HFF-Myc (cell line): Measurements from ENCODE around the gene TCP11L2.
A peak's percentile ranks its signal among the peaks of the same experiment; 100 is the strongest.

ENCODE experiments used
- DNase-seq: peaks from one replicate; pipeline ENCODE4 v3.0.0-alpha.2; 2011; ENCODE audit warnings: low read depth; ENCODE audit errors: extremely low read depth
- H3K4me3 ChIP-seq: replicated peaks from 2 replicates; pipeline ENCODE4 v1.5.1; 2011; ENCODE audit warnings: low read depth, mild to moderate bottlenecking, control low read depth, low read length
- CTCF ChIP-seq: IDR thresholded peaks from 2 replicates; pipeline ENCODE4 v1.5.1; 2012; ENCODE audit warnings: mild to moderate bottlenecking, low read depth, low read length, control low read depth; ENCODE audit errors: missing control alignments

Gene TCP11L2

GRCh38 chr12:106301611-106302321, 767 bp upstream of the TCP11L2 start:
- no peak for DNase-seq
- TF ChIP-seq CTCF = no peak

GRCh38 chr12:106303202-106303820, 778 bp downstream of the TCP11L2 start:
- no peak for DNase-seq
- H3K4me3 ChIP-seq = peak overlapping the region; percentile 82
- TF ChIP-seq CTCF = no peak

More at GRCh38 chr12:106301611-106302321, 767 bp upstream of the TCP11L2 start:
- H3K4me3 ChIP-seq = peak overlapping the region; percentile 50

GRCh38 chr12:106304001-106304421, 1.5 kb downstream of the TCP11L2 start:
- DNase-seq = no peak
- no peak overlapping the region for H3K4me3 ChIP-seq

GRCh38 chr12:106304797-106305196, 2.3 kb downstream of the TCP11L2 start:
- DNase-seq = no peak
- no peak overlapping the region for H3K4me3 ChIP-seq
- no peak for TF ChIP-seq CTCF

More at GRCh38 chr12:106304001-106304421, 1.5 kb downstream of the TCP11L2 start:
- no peak for TF ChIP-seq CTCF

- H3K4me3 ChIP-seq = no peak overlapping the region
- DNase-seq = no peak
- TF ChIP-seq CTCF = no peak
Measured at GRCh38 chr12:106305376-106305775, 2.8 kb downstream of the TCP11L2 start.

GRCh38 chr12:106307181-106307580, 4.6 kb downstream of the TCP11L2 start:
- TF ChIP-seq CTCF = no peak
- DNase-seq = no peak
- no peak overlapping the region for H3K4me3 ChIP-seq
